A673 (cell line): ENCODE data around the gene ZBTB20.

Experiments used
- CTCF ChIP-seq: fragments of 300-800, 200-600 bp; sonication (generic); conservative IDR thresholded peaks from 2 replicates; pipeline ENCODE4 v1.5.1; 2017; ENCODE audit warnings: low read depth, mild to moderate bottlenecking, antibody characterized with exemption, low read length, moderate library complexity, mixed read lengths
- EZH2 ChIP-seq: fragments of 200-600 bp; sonication (generic); IDR thresholded peaks from 2 replicates; pipeline ENCODE4 v1.6.1; 2017; ENCODE audit warnings: borderline replicate concordance, low read depth, mild to moderate bottlenecking, mixed read lengths, antibody characterized with exemption, low read length; ENCODE audit not compliant: poor library complexity, severe bottlenecking

- TF ChIP-seq EZH2 (no peak), CTCF (no peak)
These were observed 449.7 kb downstream of the ZBTB20 start for GRCh38 chr3:114697401-114697800.
